Gastroesophageal sphincter (tissue), 4 donors: Measurements from ENCODE around the gene SNX32. TPM values are rescaled to one million over a fixed set of nuclear protein-coding genes. Genes with fewer than 3 reads are reported as not detected.
A peak's percentile ranks its signal among the peaks of the same experiment; 100 is the strongest.

Experiments
- ATAC-seq: fragments of 150-250 bp; one replicate; pipeline ENCODE4 v1.9.1; 2016; ENCODE audit warnings: mild to moderate bottlenecking, moderate library complexity
- H3K27ac ChIP-seq, 4 donors: fragments of 200-600 bp; sonication (generic) in 3 of 4; 1 replicate in 3 of 4; 2 replicates in 1 of 4; pipeline ENCODE4 v1.5.1; 2016 to 2019
- H3K27me3 ChIP-seq: fragments of 200-600 bp; sonication (generic); one replicate; pipeline ENCODE4 v1.5.1; 2019
- H3K36me3 ChIP-seq, 2 donors: fragments of 200-600 bp; sonication (generic); one replicate each; pipeline ENCODE4 v1.5.1; 2019; ENCODE audit warnings: control low read depth in 1 of 2
- H3K4me1 ChIP-seq, 3 donors: fragments of 200-600 bp; sonication (generic); 1 replicate in 2 of 3; 2 replicates in 1 of 3; pipeline ENCODE4 v1.5.1; 2016 to 2019; ENCODE audit warnings: control low read depth in 2 of 3
- H3K4me3 ChIP-seq, 2 donors: fragments of 200-600 bp; sonication (generic); one replicate each; pipeline ENCODE4 v1.5.1; 2019; ENCODE audit warnings: mild to moderate bottlenecking in 1 of 2, moderate library complexity in 1 of 2
- H3K9me3 ChIP-seq, 3 donors: fragments of 200-600 bp; sonication (generic); one replicate each; pipeline ENCODE4 v1.5.1; 2017 to 2019; ENCODE audit warnings: control low read depth in 2 of 3
- CTCF ChIP-seq, 4 experiments: fragments of 200-600 bp in 2 of 4; fragments of 450-650 bp in 2 of 4; sonication (generic) in 1 of 4; IDR thresholded peaks; one replicate each; pipeline ENCODE4 v1.5.1; 2017 to 2019; ENCODE audit warnings: antibody characterized with exemption in 4 of 4, mild to moderate bottlenecking in 2 of 4, moderate library complexity in 2 of 4
- EP300 ChIP-seq: sonication (generic); formaldehyde crosslinking; IDR thresholded peaks from one replicate; pipeline ENCODE4 v1.6.1; 2017; ENCODE audit warnings: antibody characterized with exemption, mild to moderate bottlenecking
- POLR2A ChIP-seq, 2 donors: fragments of 450-650 bp; IDR thresholded peaks; one replicate each; pipeline ENCODE4 v1.6.1; 2017; ENCODE audit warnings: antibody characterized with exemption in 2 of 2, mild to moderate bottlenecking in 2 of 2, moderate library complexity in 1 of 2
- POLR2AphosphoS5 ChIP-seq: sonication (generic); formaldehyde crosslinking; IDR thresholded peaks from one replicate; pipeline ENCODE4 v1.6.1; 2017; ENCODE audit warnings: antibody characterized with exemption
- WGBS, 2 donors: methylation state at CpG; one replicate each; pipeline ENCODE4 v1.1.5; 2018; ENCODE audit warnings: low coverage in 1 of 2; 5-methylcytosine and 5-hydroxymethylcytosine counted together
- total RNA-seq, 4 donors: library from RNA; depleted of rRNA; stranded (reverse); fragments of >200 nt; gene quantifications; one replicate each; pipeline ENCODE4 v1.1.0, GENCODE V29; 2016

SNX32 gene
- total RNA-seq, 4 donors from 2014 or later = 0.13 TPM; not detected in 3

- Histone ChIP-seq H3K4me1 (peaks cover 0 to 27% (median 0%) of the 10 kb centered on the region in 3 donors), H3K27me3 (no peaks in the 10 kb centered on the region), H3K9me3 (peaks cover 0 to 10% (median 0%) of the 10 kb centered on the region in 3 donors), H3K36me3 (peaks cover 0 to 40% of the 10 kb centered on the region in 2 donors), H3K4me3 (no peak overlapping the region), H3K27ac (no peak overlapping the region)
- 70 to 80% methylated on average over 1 to 7 of the region's 8 CpGs for WGBS, 2 donors
- no peak for ATAC-seq
- no peak for TF ChIP-seq EP300
- TF ChIP-seq POLR2A (IDR thresholded peaks at IDR 0.05) = no peak
- no peak for TF ChIP-seq CTCF (IDR thresholded peaks at IDR 0.05)
- TF ChIP-seq POLR2AphosphoS5 = no peak
Observed at GRCh38 chr11:65849366-65849765, 15.6 kb downstream of the SNX32 start.

GRCh38 chr11:65849771-65850216 is 16.0 kb downstream of the SNX32 start:
- Histone ChIP-seq H3K27ac (no peak overlapping the region), H3K27me3 (no peaks in the 10 kb centered on the region), H3K4me3 (no peak overlapping the region), H3K9me3 (peaks cover 0 to 10% (median 0%) of the 10 kb centered on the region in 3 donors), H3K36me3 (peaks cover 0 to 44% of the 10 kb centered on the region in 2 donors), H3K4me1 (peaks cover 0 to 31% (median 0%) of the 10 kb centered on the region in 3 donors)
- no peak for TF ChIP-seq POLR2A (IDR thresholded peaks at IDR 0.05)
- no peak for TF ChIP-seq POLR2AphosphoS5
- TF ChIP-seq EP300 = no peak
- TF ChIP-seq CTCF (IDR thresholded peaks at IDR 0.05) = no peak
- ATAC-seq = no peak
- 24% methylated on average over 5 of the region's 16 CpGs; no CpG with 5 or more reads in 1 of the 2 donors for WGBS, 2 donors

GRCh38 chr11:65850217-65851082 is 16.7 kb downstream of the SNX32 start:
- TF ChIP-seq POLR2AphosphoS5 = no peak
- TF ChIP-seq CTCF (IDR thresholded peaks at IDR 0.05) = no peak
- TF ChIP-seq EP300 = no peak
- TF ChIP-seq POLR2A (IDR thresholded peaks at IDR 0.05) = no peak
- no peak for ATAC-seq
- no peak overlapping the region for H3K27ac ChIP-seq
- peaks cover 0 to 51% of the 10 kb centered on the region in 2 donors for H3K36me3 ChIP-seq
- no peaks in the 10 kb centered on the region for H3K27me3 ChIP-seq
- no peak overlapping the region for H3K4me3 ChIP-seq
- peaks cover 0 to 10% (median 0%) of the 10 kb centered on the region in 3 donors for H3K9me3 ChIP-seq
- no CpG with 5 or more reads among the region's 20 CpGs for WGBS, 2 donors
- H3K4me1 ChIP-seq = peaks cover 0 to 38% (median 2%) of the 10 kb centered on the region in 3 donors

GRCh38 chr11:65851083-65851579 is 17.4 kb downstream of the SNX32 start:
- H3K4me1 ChIP-seq = peaks cover 0 to 45% (median 9%) of the 10 kb centered on the region in 3 donors
- no CpG with 5 or more reads among the region's 14 CpGs for WGBS, 2 donors
- no peak overlapping the region for H3K4me3 ChIP-seq
- no peak overlapping the region for H3K27ac ChIP-seq
- no peak for ATAC-seq
- peaks cover 0 to 10% (median 0%) of the 10 kb centered on the region in 3 donors for H3K9me3 ChIP-seq
- no peaks in the 10 kb centered on the region for H3K27me3 ChIP-seq
- TF ChIP-seq POLR2A (IDR thresholded peaks at IDR 0.05) (no peak), CTCF (IDR thresholded peaks at IDR 0.05) (peak in 3 of 4 experiments; percentile 19 to 35 (median 29))
- H3K36me3 ChIP-seq = peaks cover 0 to 58% of the 10 kb centered on the region in 2 donors
